Keratinocyte (primary cell): ENCODE data around the gene FBRSL1.

ENCODE experiments used
- CTCF ChIP-seq, 3 experiments: IDR thresholded peaks in 1 of 3; conservative IDR thresholded peaks in 1 of 3; optimal IDR thresholded peaks in 1 of 3; 2 replicates in 2 of 3; 3 replicates in 1 of 3; pipeline versions ENCODE3 to v1.5.1; 2011; ENCODE audit warnings: low read length in 3 of 3, mild to moderate bottlenecking in 3 of 3, moderate library complexity in 2 of 3, control low read depth in 1 of 3, inconsistent platforms in 1 of 3; ENCODE audit not compliant: insufficient read depth in 2 of 3; ENCODE audit errors: extremely low read depth in 1 of 3
- EZH2 ChIP-seq: IDR thresholded peaks from one replicate; pipeline ENCODE4 v1.6.1; 2012; ENCODE audit warnings: inconsistent platforms, mild to moderate bottlenecking, low read length, moderate library complexity

DNA sequence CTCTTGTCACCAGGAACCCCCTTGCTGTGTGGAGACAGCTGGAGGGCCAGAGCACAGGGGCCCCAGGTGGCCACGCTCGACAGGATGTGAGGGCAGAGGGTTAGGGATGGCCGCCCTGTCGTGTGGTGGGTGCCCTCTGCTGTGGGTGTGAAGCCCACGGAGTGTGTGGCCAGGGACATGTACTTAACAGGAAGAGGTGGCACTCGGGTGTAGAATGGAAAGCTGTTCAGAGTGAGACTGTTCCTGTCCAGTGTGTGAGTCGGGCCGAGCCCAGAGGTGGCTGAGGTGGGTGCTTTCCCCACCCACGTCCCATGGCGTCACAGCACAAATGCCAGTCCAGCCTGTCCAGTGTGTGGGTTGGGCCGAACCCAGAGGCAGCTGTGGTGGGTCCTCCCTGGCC, 47.1 kb downstream of the FBRSL1 start:
- no peak for TF ChIP-seq CTCF (optimal IDR thresholded peaks at IDR 0.05 in 1 of 3, IDR thresholded peaks at IDR 0.05 in 1 of 3, conservative IDR thresholded peaks at IDR 0.05 in 1 of 3; ENCODE audit: extremely low read depth in 1 of 3, insufficient read depth in 2 of 3, low read length in 3 of 3)
- no peak for TF ChIP-seq EZH2
